Naive thymus-derived CD4-positive, alpha-beta T cell (primary cell): ENCODE results near the gene SLC2A1. TPM values are rescaled to one million over a fixed set of nuclear protein-coding genes. Genes with fewer than 3 reads are reported as not detected.

Experiments used
- ATAC-seq: fragments of 150-1000 bp; cut with Tn5 transposase; 2 replicates; pipeline ENCODE4 v1.10.0; 2021; ENCODE audit warnings: mild to moderate bottlenecking, moderate library complexity
- CTCF ChIA-PET: fragments of 350-600 bp; sonication (Branson Sonifier 250); formaldehyde crosslinking; loops from one replicate; lab custom pipeline; 2021; ENCODE audit warnings: antibody characterized with exemption; lab: Charles Lee
- POLR2A ChIA-PET: fragments of 350-600 bp; sonication (Branson Sonifier 250); formaldehyde crosslinking; loops from one replicate; lab custom pipeline; 2021; ENCODE audit warnings: antibody characterized with exemption, inconsistent platforms; lab: Charles Lee
- DNase-seq, 9 donors: peaks; one replicate each; pipeline versions ENCODE4 v3.0.0 to v3.0.0-alpha.2; 2020 to 2022; ENCODE audit warnings: mixed read lengths in 1 of 9
- H3K27ac ChIP-seq: one replicate; pipeline ENCODE4 v1.7.0; 2013; ENCODE audit warnings: mild to moderate bottlenecking, low read depth, low read length, moderate library complexity
- H3K27me3 ChIP-seq, 2 donors: one replicate each; pipeline ENCODE4 v1.7.0; 2013; ENCODE audit warnings: low read length in 2 of 2, mild to moderate bottlenecking in 2 of 2, moderate library complexity in 2 of 2; ENCODE audit not compliant: control insufficient read depth in 2 of 2, insufficient read depth in 2 of 2
- H3K36me3 ChIP-seq, 3 experiments: 1 replicate in 2 of 3; 2 replicates in 1 of 3; pipeline ENCODE4 v1.7.0; 2013; ENCODE audit warnings: low read length in 3 of 3, mild to moderate bottlenecking in 3 of 3, moderate library complexity in 1 of 3; ENCODE audit not compliant: insufficient read depth in 3 of 3, control insufficient read depth in 2 of 3
- H3K4me1 ChIP-seq, 2 donors: one replicate each; pipeline ENCODE4 v1.7.0; 2013; ENCODE audit warnings: low read length in 2 of 2, mild to moderate bottlenecking in 2 of 2, moderate library complexity in 1 of 2; ENCODE audit not compliant: control insufficient read depth in 2 of 2, insufficient read depth in 2 of 2
- H3K4me3 ChIP-seq: 2 replicates; pipeline ENCODE4 v1.7.0; 2013; ENCODE audit warnings: mild to moderate bottlenecking, low read length
- H3K9me3 ChIP-seq, 3 experiments: 1 replicate in 2 of 3; 2 replicates in 1 of 3; pipeline ENCODE4 v1.7.0; 2013; ENCODE audit warnings: low read length in 3 of 3; ENCODE audit not compliant: control insufficient read depth in 2 of 3
- H3K27ac Mint-ChIP-seq, 9 donors: one replicate each; pipeline ENCODE4 v1.8.0; 2020 to 2022; ENCODE audit warnings: mixed read lengths in 9 of 9, mild to moderate bottlenecking in 8 of 9, moderate library complexity in 5 of 9, inconsistent platforms in 2 of 9
- H3K27me3 Mint-ChIP-seq, 5 donors: one replicate each; pipeline ENCODE4 v1.8.0; 2021 to 2022; ENCODE audit warnings: mixed read lengths in 5 of 5, mild to moderate bottlenecking in 1 of 5
- H3K36me3 Mint-ChIP-seq, 5 donors: one replicate each; pipeline ENCODE4 v1.8.0; 2020 to 2022; ENCODE audit warnings: mixed read lengths in 5 of 5, mild to moderate bottlenecking in 3 of 5, inconsistent platforms in 1 of 5
- H3K4me1 Mint-ChIP-seq, 7 donors: one replicate each; pipeline ENCODE4 v1.8.0; 2020 to 2022; ENCODE audit warnings: mixed read lengths in 7 of 7, mild to moderate bottlenecking in 3 of 7, inconsistent platforms in 1 of 7
- H3K4me3 Mint-ChIP-seq, 10 donors: one replicate each; pipeline ENCODE4 v1.8.0; 2020 to 2022; ENCODE audit warnings: mild to moderate bottlenecking in 10 of 10, mixed read lengths in 10 of 10, moderate library complexity in 6 of 10, inconsistent platforms in 2 of 10
- H3K9me3 Mint-ChIP-seq, 11 donors: one replicate each; pipeline ENCODE4 v1.8.0; 2020 to 2022; ENCODE audit warnings: mixed read lengths in 11 of 11, mild to moderate bottlenecking in 4 of 11, inconsistent platforms in 1 of 11, moderate library complexity in 1 of 11
- intact Hi-C, 2 donors: fragments of 100-400 bp; cut with micrococcal nuclease; formaldehyde crosslinking; loops; one replicate each; pipeline ENCODE4 v1.15.1; 2023
- polyA plus RNA-seq, 2 donors: library from polyadenylated mRNA; unstranded; fragments of 300-500 nt; fragmentation: Illumina TruSeq; gene quantifications; one replicate each; pipeline ENCODE4 v1.2.3, GENCODE V29; 2021
- total RNA-seq, 6 experiments: library from RNA in 5 of 6; stranded (reverse) in 5 of 6; gene quantifications; 1 replicate in 5 of 6; 2 replicates in 1 of 6; pipeline ENCODE4 v1.2.3 and lab custom pipeline; 2021 to 2026

SLC2A1 gene
- total and polyA plus RNA-seq, 7 experiments from 2014 or later: 16.6 to 123 (median 45.5) TPM

GRCh38 chr1:42952303-42953001 is 6.2 kb downstream of the SLC2A1 start:
- Mint-ChIP-seq H3K9me3 (no peaks in the 10 kb centered on the region), H3K27ac (peak overlapping the region; percentile 28 to 89 (median 80)), H3K27me3 (no peaks in the 10 kb centered on the region), H3K36me3 (peaks cover 4 to 41% (median 10%) of the 10 kb centered on the region in 5 donors), H3K4me3 (peak overlapping the region; percentile 20 to 85 (median 67)), H3K4me1 (peaks cover 76 to 95% (median 87%) of the 10 kb centered on the region in 7 donors)
- ATAC-seq: peak; percentile 72
- H3K9me3 ChIP-seq: no peaks in the 10 kb centered on the region
- DNase-seq: peak in 3 of 9 donors; percentile 33 to 49 (median 40)
- peak overlapping the region; percentile 61 for H3K4me3 ChIP-seq
- POLR2A ChIA-PET: interaction anchor here (0.7 to 16.3 kb wide), 8 partner anchors 8 to 1867 kb away, joined by 3 to 134 read pairs (median 14); partner anchors contain the start of genes C1orf50 and P3H1
- no peaks in the 10 kb centered on the region for H3K36me3 ChIP-seq
- H3K4me1 ChIP-seq: peaks cover 84% of the 10 kb centered on the region in 2 donors
- no peaks in the 10 kb centered on the region for H3K27me3 ChIP-seq
- CTCF ChIA-PET: interaction anchor here (0.9 to 2.4 kb wide), 8 partner anchors 11 to 121 kb away, joined by 3 to 12 read pairs (median 4); no protein-coding TSS in a partner anchor
- peak overlapping the region; percentile 57 for H3K27ac ChIP-seq
- intact Hi-C loops: loop anchor here in 1 of 2 donors (1.0 to 10.0 kb wide), 3 partner anchors 20 to 1588 kb away; partner anchors contain the start of gene FOXO6

- no peaks in the 10 kb centered on the region for H3K27me3 ChIP-seq
- POLR2A ChIA-PET: interaction anchor here (1.5 to 16.3 kb wide), 5 partner anchors 7 to 184 kb away, joined by 4 to 134 read pairs (median 41); partner anchors contain the start of genes C1orf50 and P3H1
- H3K27ac ChIP-seq: peak overlapping the region; percentile 57
- Mint-ChIP-seq H3K27ac (peak overlapping the region; percentile 11 to 89 (median 72)), H3K4me1 (peaks cover 74 to 95% (median 88%) of the 10 kb centered on the region in 7 donors), H3K9me3 (no peaks in the 10 kb centered on the region), H3K36me3 (peaks cover 4 to 35% (median 10%) of the 10 kb centered on the region in 5 donors), H3K27me3 (no peaks in the 10 kb centered on the region), H3K4me3 (peak overlapping the region; percentile 14 to 85 (median 62))
- H3K36me3 ChIP-seq: no peaks in the 10 kb centered on the region
- DNase-seq (no peak), ATAC-seq (no peak)
- CTCF ChIA-PET: interaction anchor here (1.0 to 2.4 kb wide), 4 partner anchors 16 to 122 kb away, joined by 3 to 12 read pairs (median 4); no protein-coding TSS in a partner anchor
- no peaks in the 10 kb centered on the region for H3K9me3 ChIP-seq
- H3K4me3 ChIP-seq: no peak overlapping the region
- peaks cover 85 to 87% of the 10 kb centered on the region in 2 donors for H3K4me1 ChIP-seq
- intact Hi-C loops: loop anchor here in 1 of 2 donors (1.0 to 10.0 kb wide), 3 partner anchors 8 to 1587 kb away; partner anchors contain the start of gene FOXO6
These were observed 7.1 kb downstream of the SLC2A1 start for GRCh38 chr1:42951588-42951987.

DNA sequence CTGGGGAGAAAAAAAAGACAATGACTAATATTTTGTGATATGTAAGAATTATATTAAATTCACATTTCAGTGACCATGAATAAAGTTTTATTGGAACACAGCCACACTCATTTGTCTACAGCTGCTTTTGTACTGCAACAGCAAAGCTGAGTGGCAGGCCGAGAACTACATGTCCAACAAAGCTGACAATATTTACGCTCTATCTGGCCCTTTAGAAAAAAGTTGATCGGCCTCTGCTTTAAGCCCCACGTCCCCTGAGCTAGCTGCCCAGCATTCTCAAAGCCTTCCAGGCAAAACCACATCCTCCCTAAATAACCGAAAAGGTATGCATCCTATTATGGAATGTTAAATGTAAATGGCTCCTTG is 8.6 kb downstream of the SLC2A1 start:
- Histone ChIP-seq H3K4me3 (no peak overlapping the region), H3K27ac (no peak overlapping the region), H3K36me3 (peaks cover 0 to 3% (median 0%) of the 10 kb centered on the region in 3 experiments), H3K27me3 (no peaks in the 10 kb centered on the region), H3K9me3 (no peaks in the 10 kb centered on the region), H3K4me1 (peaks cover 88 to 94% of the 10 kb centered on the region in 2 donors)
- ATAC-seq: no peak
- peaks cover 4 to 32% (median 10%) of the 10 kb centered on the region in 5 donors for H3K36me3 Mint-ChIP-seq
- no peak for DNase-seq
- peaks cover 77 to 98% (median 92%) of the 10 kb centered on the region in 7 donors for H3K4me1 Mint-ChIP-seq
- intact Hi-C loops: loop anchor here in 1 of 2 donors (10.0 kb wide), 2 partner anchors 915 to 1585 kb away; partner anchors contain the start of gene FOXO6
- no peaks in the 10 kb centered on the region for H3K9me3 Mint-ChIP-seq
- H3K27me3 Mint-ChIP-seq: no peaks in the 10 kb centered on the region
- H3K27ac Mint-ChIP-seq: peak overlapping the region; percentile 29 to 89 (median 81)
- ChIA-PET POLR2A (interaction anchor here (1.1 to 16.3 kb wide), 5 partner anchors 6 to 25 kb away, joined by 7 to 134 read pairs (median 41); no protein-coding TSS in a partner anchor), CTCF (interaction anchor here (1.1 to 1.5 kb wide), 3 partner anchors 18 to 28 kb away, joined by 3 to 5 read pairs (median 3); no protein-coding TSS in a partner anchor)
- H3K4me3 Mint-ChIP-seq: peak overlapping the region in 9 of 10 donors; percentile 51 to 78 (median 70)

DNA sequence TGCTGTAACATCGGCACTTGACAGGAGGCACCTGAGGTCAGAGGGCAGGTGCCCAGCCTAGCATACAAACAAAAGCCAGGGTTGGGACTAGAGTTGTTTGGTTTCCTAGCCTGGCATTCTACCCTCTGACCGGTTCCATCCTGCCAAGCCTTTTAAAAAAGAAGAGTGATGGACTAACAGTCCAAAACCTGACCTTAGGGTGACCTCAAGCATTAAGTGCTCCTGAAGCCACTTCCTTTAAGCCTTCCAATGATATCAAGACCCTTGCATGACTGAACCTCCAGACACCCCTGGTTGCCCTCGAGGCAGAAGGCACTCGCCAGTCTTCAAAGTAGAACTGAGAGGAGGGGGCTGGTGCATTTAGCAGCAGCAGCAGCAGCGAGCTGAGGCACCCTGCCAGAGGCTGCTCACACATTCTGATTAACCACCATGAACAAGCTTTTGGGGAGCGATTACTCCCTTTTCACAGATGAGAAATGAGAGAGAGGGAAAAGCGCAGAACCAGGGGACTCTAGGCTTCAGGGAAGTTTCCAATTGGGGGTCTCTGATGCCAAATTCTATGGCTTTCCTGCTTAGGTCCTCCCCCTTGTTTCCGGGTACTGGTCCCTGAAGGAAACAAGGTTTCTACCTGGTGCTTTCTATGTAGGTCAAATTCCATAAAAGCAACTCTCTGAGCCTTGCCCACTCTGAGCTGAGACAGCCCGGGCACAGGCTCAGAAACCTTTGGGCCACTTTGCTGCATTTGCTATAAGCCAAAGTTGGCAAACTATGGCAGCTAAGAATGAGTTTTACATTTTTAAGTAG is 9.2 kb downstream of the SLC2A1 start:
- Histone ChIP-seq H3K9me3 (no peaks in the 10 kb centered on the region), H3K4me1 (peaks cover 88 to 94% of the 10 kb centered on the region in 2 donors), H3K36me3 (peaks cover 0 to 3% (median 0%) of the 10 kb centered on the region in 3 experiments), H3K27ac (no peak overlapping the region), H3K4me3 (no peak overlapping the region), H3K27me3 (no peaks in the 10 kb centered on the region)
- ATAC-seq (no peak), DNase-seq (no peak)
- peak overlapping the region; percentile 34 to 76 (median 56) for H3K4me3 Mint-ChIP-seq
- H3K9me3 Mint-ChIP-seq: no peaks in the 10 kb centered on the region
- ChIA-PET POLR2A (interaction anchor here (1.1 to 16.3 kb wide), 6 partner anchors 4 to 24 kb away, joined by 7 to 134 read pairs (median 66); no protein-coding TSS in a partner anchor), CTCF (interaction anchor here (0.7 to 1.5 kb wide), 3 partner anchors 17 to 1199 kb away, joined by 3 to 5 read pairs (median 4); no protein-coding TSS in a partner anchor)
- H3K36me3 Mint-ChIP-seq: peaks cover 2 to 30% (median 9%) of the 10 kb centered on the region in 5 donors
- peaks cover 78 to 98% (median 92%) of the 10 kb centered on the region in 7 donors for H3K4me1 Mint-ChIP-seq
- H3K27ac Mint-ChIP-seq: peak overlapping the region; percentile 30 to 89 (median 82)
- H3K27me3 Mint-ChIP-seq: no peaks in the 10 kb centered on the region
- intact Hi-C loops: loop anchor here in 1 of 2 donors (10.0 kb wide), 2 partner anchors 915 to 1585 kb away; partner anchors contain the start of gene FOXO6

GRCh38 chr1:42947965-42948732 is 10.5 kb downstream of the SLC2A1 start:
- ATAC-seq (no peak), DNase-seq (no peak)
- Mint-ChIP-seq H3K4me3 (peak overlapping the region in 6 of 10 donors; percentile 16 to 76 (median 24)), H3K27ac (peak overlapping the region in 7 of 9 donors; percentile 45 to 89 (median 59)), H3K9me3 (no peaks in the 10 kb centered on the region), H3K36me3 (peaks cover 0 to 24% (median 5%) of the 10 kb centered on the region in 5 donors), H3K27me3 (no peaks in the 10 kb centered on the region), H3K4me1 (peaks cover 78 to 98% (median 96%) of the 10 kb centered on the region in 7 donors)
- peaks cover 0 to 5% (median 0%) of the 10 kb centered on the region in 3 experiments for H3K36me3 ChIP-seq
- peaks cover 91 to 94% of the 10 kb centered on the region in 2 donors for H3K4me1 ChIP-seq
- no peak overlapping the region for H3K4me3 ChIP-seq
- H3K27me3 ChIP-seq: no peaks in the 10 kb centered on the region
- intact Hi-C loops: no loop called here
- POLR2A ChIA-PET: interaction anchor here (1.9 to 16.3 kb wide), 4 partner anchors 6 to 23 kb away, joined by 4 to 134 read pairs (median 55); no protein-coding TSS in a partner anchor
- H3K9me3 ChIP-seq: no peaks in the 10 kb centered on the region
- no peak overlapping the region for H3K27ac ChIP-seq
- CTCF ChIA-PET: no interaction called here
